Mammary epithelial cell (primary cell): Measurements from ENCODE around the gene PNKD.

Experiments used
- CTCF ChIP-seq, 2 donors: IDR thresholded peaks in 1 of 2; conservative IDR thresholded peaks in 1 of 2; 2 replicates each; pipeline ENCODE4 v1.5.1; 2011 to 2012; ENCODE audit warnings: inconsistent platforms in 2 of 2, low read length in 2 of 2, mild to moderate bottlenecking in 2 of 2, control low read depth in 1 of 2, low read depth in 1 of 2; ENCODE audit not compliant: insufficient read depth in 1 of 2; ENCODE audit errors: extremely low read depth in 1 of 2
- EZH2 ChIP-seq: IDR thresholded peaks from 2 replicates; pipeline ENCODE4 v1.6.1; 2012; ENCODE audit warnings: low read length, inconsistent platforms, borderline replicate concordance

- TF ChIP-seq CTCF (conservative IDR thresholded peaks at IDR 0.05 in 1 of 2, IDR thresholded peaks at IDR 0.05 in 1 of 2; ENCODE audit: extremely low read depth in 1 of 2, insufficient read depth in 1 of 2, low read depth in 1 of 2, low read length in 2 of 2) (no peak), EZH2 (no peak)
Measured at GRCh38 chr2:218293715-218294429, 23.6 kb downstream of the PNKD start.
